Body of pancreas (tissue), 4 donors: ENCODE measurements around the gene SORCS2. TPM values are rescaled to one million over a fixed set of nuclear protein-coding genes. Genes with fewer than 3 reads are reported as not detected.

Experiments
- ATAC-seq: fragments of 150-250 bp; one replicate; pipeline ENCODE4 v1.9.1; 2016
- DNase-seq, 4 donors: peaks; one replicate each; pipeline ENCODE4 v3.0.0-alpha.2; 2019
- H3K27ac ChIP-seq, 4 donors: fragments of 200-600 bp; sonication (generic); 1 replicate in 3 of 4; 2 replicates in 1 of 4; pipeline versions ENCODE4 v1.5.1 to v1.6.1; 2016 to 2019; ENCODE audit warnings: mild to moderate bottlenecking in 1 of 4, mixed read lengths in 1 of 4, moderate library complexity in 1 of 4
- H3K27me3 ChIP-seq, 2 donors: fragments of 200-600 bp; sonication (generic); one replicate each; pipeline ENCODE4 v1.6.0; 2016; ENCODE audit warnings: mild to moderate bottlenecking in 1 of 2
- H3K36me3 ChIP-seq, 2 donors: fragments of 200-600 bp; sonication (generic); replicated peaks in 1 of 2; 2 replicates each; pipeline ENCODE4 v1.5.1; 2016; ENCODE audit warnings: low read depth in 2 of 2; ENCODE audit not compliant: insufficient read depth in 1 of 2
- H3K4me1 ChIP-seq: fragments of 200-600 bp; sonication (generic); one replicate; pipeline ENCODE4 v1.6.0; 2016
- H3K4me3 ChIP-seq, 2 donors: fragments of 200-600 bp; sonication (generic); 1 replicate in 1 of 2; 2 replicates in 1 of 2; pipeline ENCODE4 v1.5.1; 2016 to 2019
- H3K9me3 ChIP-seq, 3 donors: fragments of 200-600 bp; sonication (generic); 1 replicate in 2 of 3; 2 replicates in 1 of 3; pipeline ENCODE4 v1.5.1; 2016
- POLR2A ChIP-seq, 3 donors: fragments of 450-650 bp; IDR thresholded peaks; one replicate each; pipeline ENCODE4 v1.6.1; 2016; ENCODE audit warnings: antibody characterized with exemption in 3 of 3, mild to moderate bottlenecking in 2 of 3
- WGBS, 2 donors: methylation state at CpG; one replicate each; pipeline ENCODE4 v1.1.5; 2017; 5-methylcytosine and 5-hydroxymethylcytosine counted together
- intact Hi-C: fragments of 100-400 bp; cut with DNase I; formaldehyde crosslinking; loops from one replicate; pipeline ENCODE4 v1.15.1; 2023
- total RNA-seq, 2 donors: library from RNA; depleted of rRNA; stranded (reverse); fragments of >200 nt; gene quantifications; one replicate each; pipeline ENCODE4 v1.1.0, GENCODE V29; 2016
- TF ChIP-seq, protein P1 (sequence below), 7 experiments: fragments of 450-650 bp in 4 of 7; fragments of 200-600 bp in 3 of 7; sonication (generic) in 3 of 7; IDR thresholded peaks; one replicate each; pipeline ENCODE4 v1.5.1; 2016 to 2019; ENCODE audit warnings: antibody characterized with exemption in 7 of 7

SORCS2 gene
- total RNA-seq, 2 donors from 2014 or later = 0.26 to 0.33 TPM

DNA sequence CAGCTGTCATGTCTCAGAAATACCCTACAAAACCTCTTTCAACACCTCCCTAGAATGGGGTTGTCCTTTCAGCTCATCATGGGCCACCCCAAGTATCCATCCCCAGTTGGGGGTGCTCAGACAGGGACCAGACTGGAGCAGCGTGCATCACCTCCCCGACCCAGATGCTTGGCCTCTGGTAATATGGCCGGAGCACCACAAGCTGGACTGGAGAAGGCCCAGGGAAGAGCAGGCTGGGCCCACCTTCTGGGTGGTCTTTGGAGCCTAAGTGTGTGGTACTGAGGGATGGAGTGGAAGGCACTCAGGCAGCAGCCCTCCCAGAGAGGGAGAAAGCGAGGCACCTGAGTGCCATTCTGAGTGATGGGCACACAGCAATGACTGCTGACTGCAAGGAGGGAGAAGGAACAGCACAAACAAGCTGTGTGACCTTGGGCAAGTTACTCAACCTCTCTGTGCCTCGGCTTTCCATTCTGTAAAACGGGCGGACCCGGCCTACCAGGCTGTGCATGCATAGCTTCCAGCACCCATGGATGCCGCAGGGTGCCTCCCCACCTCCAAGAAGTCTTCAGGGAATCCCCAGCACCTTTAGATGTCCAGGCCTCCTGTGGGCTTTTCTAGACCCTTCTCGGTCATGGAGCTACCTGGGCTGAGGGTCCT is 519.1 kb downstream of the SORCS2 start:
- no peak overlapping the region for H3K4me3 ChIP-seq
- TF ChIP-seq POLR2A (IDR thresholded peaks at IDR 0.05) = no peak
- TF ChIP-seq, protein P1, sequence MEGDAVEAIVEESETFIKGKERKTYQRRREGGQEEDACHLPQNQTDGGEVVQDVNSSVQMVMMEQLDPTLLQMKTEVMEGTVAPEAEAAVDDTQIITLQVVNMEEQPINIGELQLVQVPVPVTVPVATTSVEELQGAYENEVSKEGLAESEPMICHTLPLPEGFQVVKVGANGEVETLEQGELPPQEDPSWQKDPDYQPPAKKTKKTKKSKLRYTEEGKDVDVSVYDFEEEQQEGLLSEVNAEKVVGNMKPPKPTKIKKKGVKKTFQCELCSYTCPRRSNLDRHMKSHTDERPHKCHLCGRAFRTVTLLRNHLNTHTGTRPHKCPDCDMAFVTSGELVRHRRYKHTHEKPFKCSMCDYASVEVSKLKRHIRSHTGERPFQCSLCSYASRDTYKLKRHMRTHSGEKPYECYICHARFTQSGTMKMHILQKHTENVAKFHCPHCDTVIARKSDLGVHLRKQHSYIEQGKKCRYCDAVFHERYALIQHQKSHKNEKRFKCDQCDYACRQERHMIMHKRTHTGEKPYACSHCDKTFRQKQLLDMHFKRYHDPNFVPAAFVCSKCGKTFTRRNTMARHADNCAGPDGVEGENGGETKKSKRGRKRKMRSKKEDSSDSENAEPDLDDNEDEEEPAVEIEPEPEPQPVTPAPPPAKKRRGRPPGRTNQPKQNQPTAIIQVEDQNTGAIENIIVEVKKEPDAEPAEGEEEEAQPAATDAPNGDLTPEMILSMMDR (IDR thresholded peaks at IDR 0.05) = no peak
- ATAC-seq = no peak
- no peak for DNase-seq
- intact Hi-C loops = no loop called here
- no peaks in the 10 kb centered on the region for H3K36me3 ChIP-seq
- no peaks in the 10 kb centered on the region for H3K27me3 ChIP-seq
- no peak overlapping the region for H3K27ac ChIP-seq
- no peaks in the 10 kb centered on the region for H3K4me1 ChIP-seq
- WGBS, 2 donors = 91 to 94% methylated on average over 5 to 10 of the region's 10 CpGs
- no peaks in the 10 kb centered on the region for H3K9me3 ChIP-seq

DNA sequence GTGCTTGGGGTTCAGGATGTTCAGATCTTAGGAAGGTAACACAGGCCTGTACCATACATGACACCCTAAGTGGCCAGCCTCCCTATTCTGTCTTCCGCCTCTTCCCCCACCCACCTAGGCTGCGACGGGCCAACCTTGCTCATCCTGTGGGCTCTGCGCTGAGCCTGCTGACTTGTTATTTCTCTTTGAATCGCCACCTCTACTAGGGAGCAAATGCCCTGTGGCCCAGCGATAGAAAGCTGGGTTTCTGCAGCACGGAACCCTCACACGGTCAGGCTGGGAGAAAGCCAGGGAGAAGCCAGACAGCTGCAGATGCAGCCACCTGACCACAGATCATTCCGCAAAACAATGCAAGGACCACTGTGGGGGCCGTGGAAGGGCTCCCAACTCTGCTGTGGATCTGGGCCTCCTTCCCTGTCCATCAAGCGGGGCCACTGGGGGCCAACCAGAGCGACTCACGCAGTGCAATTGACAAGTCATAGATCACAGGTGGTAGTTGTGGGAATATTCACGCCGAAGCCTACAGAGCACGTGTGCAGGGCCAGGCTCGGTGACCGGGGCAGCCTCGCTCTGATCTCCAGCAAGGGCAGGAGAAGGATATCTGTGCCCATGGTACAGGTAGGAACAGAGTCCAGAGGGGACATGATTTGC is 519.8 kb downstream of the SORCS2 start:
- Histone ChIP-seq H3K9me3 (no peaks in the 10 kb centered on the region), H3K27me3 (no peaks in the 10 kb centered on the region), H3K27ac (no peak overlapping the region), H3K4me1 (no peaks in the 10 kb centered on the region), H3K36me3 (no peaks in the 10 kb centered on the region), H3K4me3 (no peak overlapping the region)
- WGBS, 2 donors = 70 to 76% methylated on average over 11 to 19 of the region's 19 CpGs
- ATAC-seq (no peak), DNase-seq (no peak)
- intact Hi-C loops = no loop called here
- TF ChIP-seq, protein P1 (IDR thresholded peaks at IDR 0.05) = no peak
- no peak for TF ChIP-seq POLR2A (IDR thresholded peaks at IDR 0.05)

DNA sequence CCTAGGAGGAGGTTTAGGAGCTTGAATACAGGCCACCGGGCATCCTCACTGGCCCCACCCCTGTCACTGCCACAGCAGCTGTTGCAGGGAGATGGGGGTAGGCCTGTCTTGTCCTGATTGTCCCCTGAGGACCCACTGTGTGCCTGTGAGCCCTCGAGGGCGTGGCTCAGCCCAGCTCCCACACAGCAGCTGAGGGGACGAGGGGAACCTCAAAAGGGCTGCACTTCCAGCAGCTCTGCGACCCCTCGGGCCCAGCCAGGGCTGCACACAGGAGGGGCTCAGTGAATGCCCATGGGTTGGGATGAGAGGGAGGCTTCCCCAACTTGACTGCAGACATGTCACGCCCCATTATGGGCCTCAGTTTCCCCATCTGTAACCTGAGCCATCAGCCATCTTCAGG is 521.4 kb downstream of the SORCS2 start:
- no peaks in the 10 kb centered on the region for H3K27me3 ChIP-seq
- intact Hi-C loops = no loop called here
- DNase-seq = no peak
- H3K9me3 ChIP-seq = no peaks in the 10 kb centered on the region
- no peaks in the 10 kb centered on the region for H3K4me1 ChIP-seq
- H3K36me3 ChIP-seq = no peaks in the 10 kb centered on the region
- TF ChIP-seq, protein P1 (IDR thresholded peaks at IDR 0.05) = no peak
- TF ChIP-seq POLR2A (IDR thresholded peaks at IDR 0.05) = no peak
- ATAC-seq = no peak
- WGBS, 2 donors = 66 to 85% methylated on average over 5 to 7 of the region's 7 CpGs
- H3K4me3 ChIP-seq = no peak overlapping the region
- H3K27ac ChIP-seq = no peak overlapping the region

DNA sequence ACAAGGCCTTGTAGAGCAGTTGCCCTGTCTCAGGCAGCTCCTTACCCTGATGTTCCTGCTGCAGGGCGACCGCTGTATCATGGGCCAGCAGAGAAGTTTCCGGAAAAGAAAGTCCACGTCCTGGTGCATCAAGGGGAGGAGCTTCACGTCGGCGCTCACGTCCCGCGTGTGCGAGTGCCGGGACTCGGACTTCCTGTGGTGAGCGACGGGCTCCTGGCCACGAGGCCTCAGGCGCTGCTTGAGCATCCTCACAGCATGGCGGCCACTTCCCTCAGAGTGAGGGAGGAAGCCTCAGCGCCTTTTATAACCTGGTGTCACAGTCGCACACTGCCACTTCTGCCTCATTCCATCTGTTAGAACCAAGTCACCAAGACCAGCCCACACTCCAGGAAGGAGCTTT is 521.8 kb downstream of the SORCS2 start:
- DNase-seq (no peak), ATAC-seq (no peak)
- Histone ChIP-seq H3K27me3 (peaks cover 0 to 4% of the 10 kb centered on the region in 2 donors), H3K27ac (no peak overlapping the region), H3K4me1 (no peaks in the 10 kb centered on the region), H3K9me3 (no peaks in the 10 kb centered on the region), H3K36me3 (no peaks in the 10 kb centered on the region), H3K4me3 (no peak overlapping the region)
- intact Hi-C loops = no loop called here
- WGBS, 2 donors = 90 to 96% methylated on average over 8 to 20 of the region's 20 CpGs
- TF ChIP-seq POLR2A (IDR thresholded peaks at IDR 0.05) = no peak
- TF ChIP-seq, protein P1 (IDR thresholded peaks at IDR 0.05) = no peak
